ENCODE results near the gene MFSD1. TPM values are rescaled to one million over a fixed set of nuclear protein-coding genes. Genes with fewer than 3 reads are reported as not detected.

The MFSD1 gene
- total and polyA plus RNA-seq, 2 of the 13 experiments (the other 11 are each of a cell fraction or from before 2014, with no cell fraction given), result 17.3 to 37.9 TPM

GRCh38 chr3:158801696-158802408 lies at the start of gene MFSD1 (continued):
- no peak for TF ChIP-seq BATF2 (CRISPR knock-in tag; IDR thresholded peaks at IDR 0.05)
- peak; percentile 75 for TF ChIP-seq YEATS4 (CRISPR knock-in tag; IDR thresholded peaks at IDR 0.05; ENCODE audit: borderline replicate concordance)
- 0 out of 2 replicates have a peak, but pooled peaks have one; percentile 66 for TF ChIP-seq SNAI1 (CRISPR knock-in tag; IDR thresholded peaks at IDR 0.05; ENCODE audit: borderline replicate concordance)
- TF ChIP-seq CREBL2 (CRISPR knock-in tag; IDR thresholded peaks at IDR 0.05; ENCODE audit: borderline replicate concordance), result peak; percentile 91; the same call in 1 of the 2 replicates
- TF ChIP-seq ZNF530 (CRISPR knock-in tag; IDR thresholded peaks at IDR 0.05; ENCODE audit: low read depth), result no peak
- TF ChIP-seq MED13 (CRISPR knock-in tag; IDR thresholded peaks at IDR 0.05), result 0 out of 2 replicates have a peak, but pooled peaks have one; percentile 22
- no peak for TF ChIP-seq ZNF597 (CRISPR knock-in tag; IDR thresholded peaks at IDR 0.05)
- TF ChIP-seq ZFP36L1 (CRISPR knock-in tag; IDR thresholded peaks at IDR 0.05), result peak; percentile 92
- TF ChIP-seq RFX5 (IDR thresholded peaks at IDR 0.05; ENCODE audit: low read depth, low read length), result no peak
- TF ChIP-seq RBAK (CRISPR knock-in tag; IDR thresholded peaks at IDR 0.05), result no peak
- no peak for TF ChIP-seq SRSF9 (IDR thresholded peaks at IDR 0.05; ENCODE audit: borderline replicate concordance, insufficient read depth, low read depth, low read length, poor library complexity, severe bottlenecking)
- no peak for TF ChIP-seq ZNF7 (CRISPR knock-in tag; IDR thresholded peaks at IDR 0.05)
- no peak for TF ChIP-seq NR2F2 (IDR thresholded peaks at IDR 0.05; ENCODE audit: borderline replicate concordance, low read depth)
- TF ChIP-seq XRCC5 (optimal IDR thresholded peaks at IDR 0.05; ENCODE audit: low read length), result peak; percentile 57
- 0 out of 2 replicates have a peak, but pooled peaks have one; percentile 9 for TF ChIP-seq ZNF644 (CRISPR knock-in tag; IDR thresholded peaks at IDR 0.05; ENCODE audit: low read depth)
- peak; percentile 90 for TF ChIP-seq HDAC2 (CRISPR knock-in tag; IDR thresholded peaks at IDR 0.05)
- peak; percentile 76 for TF ChIP-seq ZNF792 (CRISPR knock-in tag; IDR thresholded peaks at IDR 0.05)
- TF ChIP-seq FUBP1 (CRISPR knock-in tag; IDR thresholded peaks at IDR 0.05; ENCODE audit: borderline replicate concordance), result peak; percentile 86; the same call in 1 of the 2 replicates
- no peak for TF ChIP-seq ZNF382 (CRISPR knock-in tag; IDR thresholded peaks at IDR 0.05; ENCODE audit: borderline replicate concordance)
- peak; percentile 61; the same call in 1 of the 2 replicates for TF ChIP-seq MAF1 (CRISPR knock-in tag; IDR thresholded peaks at IDR 0.05; ENCODE audit: borderline replicate concordance)
- no peak for TF ChIP-seq ZUFSP (CRISPR knock-in tag; IDR thresholded peaks at IDR 0.05; ENCODE audit: borderline replicate concordance)
- TF ChIP-seq KMT2B (CRISPR knock-in tag; IDR thresholded peaks at IDR 0.05), result peak; percentile 97
- TF ChIP-seq CENPX (CRISPR knock-in tag; IDR thresholded peaks at IDR 0.05), result no peak
- peak; percentile 62; the same call in 1 of the 2 replicates for TF ChIP-seq ISL2 (CRISPR knock-in tag; IDR thresholded peaks at IDR 0.05)
- 0 out of 2 replicates have a peak, but pooled peaks have one; percentile 80 for TF ChIP-seq U2AF2 (IDR thresholded peaks at IDR 0.05; ENCODE audit: low read depth, low read length)

Measured in HepG2 (cell line).